ENCODE results near the gene TSPAN12.

TSPAN12 gene

GRCh38 chr7:120738816-120739215 is 119.1 kb downstream of the TSPAN12 start:
- DNase-seq, result no peak
